ENCODE results near the gene TGFBI.
"Not testable (repeated sequence)": the region's sequence is repeated elsewhere in the genome, so short reads cannot be mapped to it uniquely, and the experiment has no call there.

Gene TGFBI

GRCh38 chr5:136030252-136030651, 1.5 kb downstream of the TGFBI start:
- DNase-seq: no peak

GRCh38 chr5:136030956-136031611, 2.3 kb downstream of the TGFBI start:
- DNase-seq: no peak

DNA sequence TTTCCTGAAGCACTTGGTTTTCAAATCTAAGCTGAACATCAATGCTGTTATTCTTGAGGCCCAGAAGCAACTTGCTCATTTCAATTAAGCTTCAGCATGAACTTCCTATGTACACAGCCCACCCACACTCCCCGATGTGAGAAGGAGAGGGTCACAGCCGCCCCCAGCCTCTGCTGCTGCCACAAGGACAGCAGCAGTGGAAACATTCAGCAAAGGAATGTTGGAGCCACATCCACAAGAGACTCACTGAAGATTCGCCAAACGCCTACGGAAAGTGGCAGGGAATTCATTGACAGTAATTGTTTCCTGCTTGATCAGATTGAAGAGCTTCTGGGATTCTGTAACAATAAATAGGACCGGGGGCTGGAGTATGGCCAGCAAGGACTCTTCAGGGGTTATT, 2.9 kb downstream of the TGFBI start:
- DNase-seq: no peak

GRCh38 chr5:136032564-136032963, 3.8 kb downstream of the TGFBI start:
- DNase-seq: no peak

DNA sequence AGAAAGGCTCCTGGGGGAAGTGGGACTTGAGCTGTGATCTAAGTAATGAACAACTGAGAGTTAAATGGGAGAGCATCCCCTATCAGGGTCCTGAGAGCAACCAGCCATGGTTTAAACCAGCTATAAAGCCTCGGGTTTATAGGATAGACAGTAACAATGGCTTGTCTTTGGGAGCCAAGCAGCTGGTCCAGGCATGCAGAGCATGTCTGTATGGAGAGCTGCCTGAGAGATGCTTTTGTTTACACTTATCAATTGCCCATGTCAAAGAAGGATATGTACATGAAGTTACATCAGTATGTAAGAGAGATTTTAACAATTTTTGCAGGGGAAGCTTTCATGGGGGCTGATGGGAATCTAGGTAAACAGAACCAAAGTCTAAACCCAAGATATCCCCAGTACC, 4.4 kb downstream of the TGFBI start:
- DNase-seq: no peak

DNA sequence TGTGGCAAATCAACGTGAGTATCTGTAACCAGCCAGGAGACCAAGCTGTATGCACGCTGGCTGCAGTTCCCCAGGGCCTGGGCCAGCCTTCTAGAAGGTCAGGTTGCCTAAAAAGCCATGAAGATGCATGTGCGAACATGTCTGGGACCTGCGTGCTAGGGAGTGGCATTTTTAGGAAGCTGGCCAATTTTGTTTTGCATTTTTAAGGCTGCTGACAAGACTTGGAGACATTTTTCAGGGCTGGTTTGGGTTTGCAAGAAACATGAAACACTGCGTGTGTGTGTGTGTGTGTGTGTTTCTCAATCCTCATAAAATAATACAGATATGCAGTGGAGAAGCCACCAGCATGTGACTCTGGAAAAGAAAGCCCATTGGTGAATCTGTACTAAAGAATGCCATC, 5.1 kb downstream of the TGFBI start:
- no peak for DNase-seq

GRCh38 chr5:136034492-136034891, 5.7 kb downstream of the TGFBI start:
- DNase-seq: no peak

DNA sequence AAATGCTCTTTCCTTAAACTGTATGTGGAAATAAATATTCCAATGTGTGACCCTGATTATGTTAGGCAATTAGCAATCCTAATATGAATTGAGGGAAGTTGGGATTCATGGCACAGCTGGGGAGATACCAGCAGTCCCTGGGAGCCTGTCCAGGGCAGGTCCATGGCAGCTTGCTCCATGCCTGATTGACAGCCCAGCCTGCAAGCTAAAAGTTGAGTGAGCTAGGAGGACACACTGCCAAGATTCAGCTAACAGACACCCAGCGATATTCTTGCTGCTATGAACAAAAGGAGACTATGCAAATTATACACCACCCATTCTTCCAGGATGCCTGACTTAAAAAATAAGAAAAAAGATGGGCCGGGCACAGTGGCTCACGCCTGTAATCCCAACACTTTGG, 6.2 kb downstream of the TGFBI start:
- DNase-seq: peak; percentile 80

DNA sequence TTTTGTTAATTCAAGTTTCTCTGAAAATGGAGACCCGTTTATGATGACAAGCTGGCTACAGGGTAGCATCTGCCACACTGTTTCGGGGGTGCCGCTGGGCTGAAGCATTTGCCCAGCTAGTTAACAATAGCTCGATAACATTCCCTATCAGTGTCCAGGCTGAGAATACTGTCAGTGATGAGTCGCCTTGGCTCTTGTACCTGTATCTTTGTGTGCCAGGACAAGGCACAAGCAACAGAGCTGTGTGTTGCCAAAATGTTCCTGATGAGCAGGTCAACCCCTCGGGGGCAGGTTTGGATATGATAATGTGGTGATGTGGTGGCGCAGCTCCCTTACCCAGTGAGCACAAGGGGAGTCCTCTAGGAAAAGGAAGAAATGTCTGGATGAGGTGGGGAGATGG, 7.0 kb downstream of the TGFBI start:
- DNase-seq: no peak

DNA sequence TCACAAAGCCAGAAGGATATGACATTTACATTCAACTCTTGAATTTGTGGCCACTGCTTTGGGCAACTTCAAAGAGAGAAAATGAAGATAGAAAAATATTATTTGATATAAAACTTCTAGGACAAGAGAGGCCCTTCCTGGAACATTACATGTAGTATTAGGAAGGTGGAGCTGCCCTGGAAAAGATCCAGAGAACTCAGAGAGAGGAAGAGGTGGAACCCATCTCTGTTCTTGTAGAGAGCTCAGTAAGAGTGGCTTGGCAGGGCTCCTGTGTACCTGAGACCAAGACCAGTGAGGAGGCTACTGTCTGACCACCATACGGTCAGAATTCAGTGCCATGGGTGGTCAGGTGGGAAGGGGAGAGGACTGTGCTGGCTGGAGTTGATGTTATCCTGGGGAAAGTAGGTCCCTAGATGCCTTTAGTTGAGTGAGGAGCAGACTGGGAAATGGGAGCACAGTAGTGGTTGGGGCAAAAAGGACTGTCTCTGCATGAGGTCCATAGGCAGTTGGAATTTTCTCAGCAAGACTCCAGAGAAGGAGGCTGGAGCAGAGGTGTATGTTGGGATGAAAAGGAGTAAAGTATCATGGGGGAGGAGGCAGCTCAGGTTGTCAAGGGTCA, 7.6 kb downstream of the TGFBI start:
- DNase-seq: no peak

DNA sequence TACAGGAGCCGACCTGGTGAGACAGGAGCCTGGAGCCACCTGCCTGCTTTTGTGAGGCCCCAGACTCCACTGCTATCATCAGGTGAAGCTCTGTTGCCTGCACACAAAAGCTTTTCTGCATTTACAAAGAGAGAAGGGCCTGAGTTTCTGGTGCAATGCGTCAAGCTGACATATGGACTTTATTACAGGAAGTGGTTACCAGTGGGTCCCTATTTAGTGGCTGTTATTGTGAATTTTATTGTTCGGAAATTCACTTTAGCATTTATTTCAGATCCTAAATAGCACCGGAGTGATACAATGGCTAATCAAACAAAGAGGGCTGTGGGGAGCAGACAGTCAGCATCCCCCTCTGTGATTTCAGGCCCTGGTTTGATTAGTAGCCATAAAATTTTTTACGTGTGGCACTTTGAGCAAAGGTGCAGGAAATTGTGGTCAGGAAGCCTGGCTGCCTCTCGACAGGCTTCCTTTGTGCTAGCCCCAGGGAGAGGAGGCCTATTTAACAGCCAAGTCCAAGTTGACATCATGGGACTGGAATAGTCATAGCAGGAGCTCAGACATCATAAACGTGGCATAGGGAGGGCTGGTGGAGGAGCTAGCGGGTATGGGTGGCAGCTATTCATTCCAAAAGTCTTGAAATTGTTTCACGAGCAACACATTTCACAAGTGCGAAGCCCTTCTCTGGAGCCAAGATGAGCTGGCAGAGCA, 8.4 kb downstream of the TGFBI start:
- DNase-seq: peak; percentile 46

- DNase-seq: no peak
Observed at GRCh38 chr5:136038635-136039034, 9.8 kb downstream of the TGFBI start.

DNA sequence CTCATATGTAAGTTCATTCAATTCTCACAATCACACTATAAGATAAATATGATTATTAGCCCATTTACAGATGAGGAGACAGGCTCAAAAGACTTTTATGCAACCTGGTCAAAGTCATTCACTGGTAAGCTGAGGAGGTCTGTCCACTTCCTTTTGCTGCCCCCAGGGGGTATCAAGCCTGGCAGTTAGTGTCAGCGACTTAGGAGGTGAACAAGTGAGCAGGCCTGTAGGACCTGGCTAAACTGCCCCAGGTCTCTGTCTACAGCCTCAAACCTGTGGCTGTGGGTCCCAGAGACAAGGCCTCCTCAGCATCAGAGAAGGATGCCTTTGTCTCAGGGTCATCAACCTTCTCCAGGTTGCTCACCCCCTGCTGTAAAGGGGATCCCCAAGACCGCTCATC, 10.4 kb downstream of the TGFBI start:
- DNase-seq: no peak

DNA sequence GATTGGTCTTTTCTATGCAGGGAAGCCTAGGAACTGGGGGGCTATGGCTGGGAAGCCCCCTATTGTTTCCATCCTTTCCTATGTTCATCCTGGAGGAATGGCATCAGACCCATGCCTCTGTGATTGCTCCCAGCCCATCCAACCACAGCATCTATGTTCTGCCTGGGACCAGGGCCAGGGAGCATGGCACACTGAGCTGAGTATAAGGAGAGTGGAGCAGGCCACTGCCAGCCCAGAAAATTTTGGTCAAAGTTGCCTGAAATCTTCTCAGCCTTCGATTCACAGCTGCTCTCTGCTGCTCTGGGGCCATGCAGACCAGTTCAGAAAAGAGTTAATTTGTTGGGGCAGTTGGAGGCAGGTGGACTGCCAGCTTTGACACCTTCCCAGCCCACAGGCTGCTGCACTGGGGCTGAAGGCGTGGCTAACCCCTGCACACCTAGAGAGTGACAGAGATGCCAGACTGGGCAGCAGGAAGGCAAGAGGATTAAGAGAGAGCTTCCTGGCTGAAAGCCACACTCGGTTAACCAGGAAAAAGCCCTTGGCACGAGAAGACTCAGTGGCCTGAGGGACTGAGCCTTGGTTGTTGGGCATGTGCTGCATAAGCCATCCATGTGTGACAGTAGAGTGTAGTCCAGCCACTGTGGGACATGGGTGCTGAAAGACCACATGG, 12.1 kb downstream of the TGFBI start:
- DNase-seq: no peak

- no peak for DNase-seq
Observed at GRCh38 chr5:136042156-136042555, 13.4 kb downstream of the TGFBI start.

DNA sequence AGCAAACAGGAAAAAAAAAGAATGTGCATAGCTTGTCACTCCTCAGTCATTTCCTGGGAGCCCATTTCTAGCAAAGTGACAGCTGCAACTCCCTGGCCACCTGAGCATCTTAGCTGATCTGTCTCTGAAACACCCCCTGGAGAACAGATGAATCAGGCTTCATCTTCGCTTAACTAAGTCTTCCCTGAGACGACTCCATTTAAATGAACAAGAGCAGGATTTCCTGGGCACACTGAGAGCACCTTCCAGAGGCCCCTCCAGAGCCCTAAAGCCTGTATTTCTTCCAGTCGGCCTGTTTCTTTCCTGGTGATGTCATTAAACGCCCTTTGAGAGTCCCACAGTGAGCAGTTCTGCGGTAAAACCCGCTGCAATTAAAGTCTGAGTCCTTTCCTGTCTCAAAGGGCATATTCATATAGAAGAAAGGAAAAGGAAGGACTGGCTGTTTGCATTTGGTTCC, 13.9 kb downstream of the TGFBI start:
- DNase-seq: no peak

DNA sequence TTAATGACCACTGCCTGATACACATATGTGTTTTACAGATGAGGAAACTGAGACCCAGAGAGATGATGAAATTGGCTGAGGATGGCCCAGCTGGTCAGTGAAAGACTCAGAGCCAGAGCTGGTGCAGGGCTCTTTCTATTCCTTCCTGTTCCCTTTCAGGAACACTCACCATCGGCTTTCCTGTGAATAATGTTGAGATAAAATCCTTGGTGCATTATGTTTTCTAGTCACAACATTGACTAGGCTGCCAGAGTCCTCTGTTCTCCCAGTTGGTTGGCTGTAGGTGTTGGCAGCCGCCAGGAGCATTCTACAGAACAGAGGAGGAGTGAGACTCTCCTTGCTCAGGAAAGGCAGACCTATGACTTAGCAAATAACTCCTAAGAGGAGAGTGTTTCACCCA, 14.8 kb downstream of the TGFBI start:
- no peak for DNase-seq

- no peak for DNase-seq
Observed at GRCh38 chr5:136043968-136044610, 15.3 kb downstream of the TGFBI start.

DNA sequence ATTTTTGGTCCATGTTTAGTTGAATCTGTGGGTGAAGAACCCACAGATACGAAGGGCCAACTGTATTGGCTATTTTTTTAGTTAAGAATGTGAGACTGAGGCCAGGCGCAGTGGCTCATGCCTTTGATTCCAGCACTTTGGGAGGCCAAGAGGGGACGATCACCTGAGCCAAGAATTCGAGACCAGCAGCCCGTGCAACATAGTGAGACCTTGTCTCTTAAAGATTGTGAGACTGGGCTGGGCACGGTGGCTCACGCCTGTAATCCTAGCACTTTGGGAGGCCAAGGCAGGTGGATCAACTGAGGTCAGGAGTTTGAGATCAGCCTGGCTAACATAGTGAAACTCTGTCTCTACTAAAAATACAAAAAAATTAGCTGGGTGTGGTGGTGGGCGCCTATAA, 16.2 kb downstream of the TGFBI start:
- DNase-seq: not testable (repeated sequence)

- DNase-seq: no peak
Observed at GRCh38 chr5:136046246-136046645, 17.5 kb downstream of the TGFBI start.

DNA sequence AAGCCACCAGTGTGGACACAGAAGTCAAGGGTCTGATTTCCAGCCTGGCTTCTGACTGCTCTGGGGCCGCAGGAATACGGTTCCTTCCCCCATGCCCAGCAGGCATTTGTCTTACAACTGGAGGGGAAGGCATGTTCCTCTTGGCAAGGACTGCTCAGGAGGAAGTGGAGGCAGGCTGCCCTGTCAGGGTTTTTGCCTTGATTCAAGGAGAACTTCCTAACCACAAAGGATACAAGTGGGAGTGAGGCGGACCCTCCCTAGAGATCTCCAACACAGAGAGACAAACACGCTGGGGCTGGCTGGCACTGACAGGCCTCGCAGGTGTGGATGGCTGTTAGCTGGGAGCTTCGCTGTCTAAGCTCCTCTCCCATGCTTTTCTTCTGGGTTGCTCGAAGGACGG, 19.1 kb downstream of the TGFBI start:
- DNase-seq: no peak

DNA sequence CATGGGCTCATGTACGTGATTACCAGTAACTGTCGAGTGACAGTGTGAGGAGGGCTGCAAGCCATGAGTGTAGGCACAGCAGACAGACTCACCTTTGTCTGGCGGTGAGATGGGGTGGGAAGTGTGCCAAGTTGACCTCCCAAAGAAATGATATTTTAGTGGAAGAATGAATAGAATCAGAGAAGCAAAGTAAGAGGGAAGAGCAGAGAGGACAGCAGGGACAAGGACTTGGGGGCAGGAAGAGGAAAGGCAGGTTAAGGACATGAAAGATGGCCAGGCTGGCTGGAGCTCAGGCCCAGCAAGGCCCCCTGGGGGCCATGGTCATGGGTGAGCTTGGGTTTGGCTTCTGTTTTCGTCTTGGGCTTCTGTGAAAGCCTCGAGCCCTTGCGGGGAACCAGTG, 20.2 kb downstream of the TGFBI start:
- DNase-seq: no peak

- DNase-seq: no peak
Observed at GRCh38 chr5:136051486-136052220, 22.9 kb downstream of the TGFBI start.

Data from NCI-H446 treated with DMSO at 0.1 percent for 48 hours (cell line).